ENCODE data around the gene NDUFAF3. TPM values are rescaled to one million over a fixed set of nuclear protein-coding genes. Genes with fewer than 3 reads are reported as not detected.

NDUFAF3 gene
- total and polyA plus RNA-seq, 3 experiments from 2014 or later, result 86.3 to 217 (median 88.8) TPM

DNA sequence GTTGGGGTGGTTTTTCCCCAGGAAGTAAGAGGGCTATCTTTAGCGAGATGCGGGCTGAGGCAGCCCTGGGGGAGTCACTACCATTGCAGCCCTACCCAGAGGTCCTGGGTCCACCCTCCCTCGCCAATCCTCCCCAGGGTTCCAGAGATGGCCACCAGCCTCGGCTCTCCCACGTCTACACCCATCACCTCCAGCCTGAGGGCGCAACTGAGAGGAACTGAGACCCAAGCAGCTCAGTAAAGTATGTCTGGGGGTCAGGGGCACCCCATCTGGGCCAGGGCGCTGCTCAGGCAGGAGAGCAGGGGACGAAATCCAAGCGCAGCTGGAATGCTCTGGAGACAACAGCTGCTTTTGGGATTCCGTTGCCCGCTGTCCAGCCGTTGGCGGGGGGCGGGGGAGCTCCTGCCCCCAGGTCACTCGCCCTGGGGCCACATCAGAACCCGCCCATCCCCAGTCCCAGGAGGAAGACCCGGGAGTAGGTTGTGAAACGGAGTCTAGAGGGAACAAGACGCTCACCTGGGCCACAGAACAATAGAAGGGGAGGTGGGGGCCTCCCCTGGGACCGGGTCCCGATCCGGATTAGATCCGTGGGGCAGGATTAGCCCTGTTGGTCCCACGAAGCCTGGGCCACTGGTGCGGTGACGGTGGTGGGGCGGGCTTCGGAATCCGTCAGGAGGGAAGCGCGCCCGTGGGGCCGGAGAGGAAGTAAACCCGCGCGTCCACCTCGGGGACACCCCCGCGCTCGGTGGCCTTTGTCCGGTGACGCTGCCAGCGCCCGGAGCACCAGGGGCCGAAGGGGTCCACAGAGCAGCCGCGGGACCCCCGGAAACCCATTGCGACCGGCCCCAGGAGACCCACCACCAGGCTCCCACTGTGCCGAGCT lies 1.4 kb upstream of the NDUFAF3 start:
- H3K4me3 Mint-ChIP-seq, result peak overlapping the region; percentile 91 to 97 (median 95)
- no peaks in the 10 kb centered on the region for H3K27me3 ChIP-seq (ENCODE audit: insufficient read depth, low read length, poor library complexity, severe bottlenecking)
- H3K27ac Mint-ChIP-seq, result peak overlapping the region; percentile 65 to 98 (median 95)
- H3K27me3 Mint-ChIP-seq, result peaks cover 0 to 2% of the 10 kb centered on the region in 2 donors
- DNase-seq, result peak in 2 of 5 donors; percentile 27 to 48
- ChIA-PET POLR2A (interaction anchor here (0.6 to 4.6 kb wide), 5 partner anchors 12 to 82 kb away, joined by 4 to 79 read pairs (median 35); partner anchors contain the start of genes P4HTM, QRICH1 and WDR6), CTCF (interaction anchor here (0.7 to 7.7 kb wide), 9 partner anchors 9 to 73 kb away, joined by 3 to 121 read pairs (median 9); partner anchors contain the start of genes IMPDH2, P4HTM, QRICH1 and WDR6)
- peaks cover 38% of the 10 kb centered on the region for H3K4me1 ChIP-seq (ENCODE audit: insufficient read depth, low read length)
- peak overlapping the region; percentile 99 for H3K27ac ChIP-seq (ENCODE audit: low read depth, low read length)
- peak overlapping the region; percentile 95 for H3K4me3 ChIP-seq (ENCODE audit: low read length)
- H3K4me1 Mint-ChIP-seq, result peaks cover 28 to 59% (median 32%) of the 10 kb centered on the region in 3 donors
- H3K9me3 Mint-ChIP-seq, result no peaks in the 10 kb centered on the region
- peaks cover 18% of the 10 kb centered on the region for H3K36me3 ChIP-seq (ENCODE audit: insufficient read depth, low read length)
- H3K9me3 ChIP-seq (ENCODE audit: low read length), result no peaks in the 10 kb centered on the region
- H3K36me3 Mint-ChIP-seq, result peaks cover 0 to 56% (median 10%) of the 10 kb centered on the region in 3 donors

DNA sequence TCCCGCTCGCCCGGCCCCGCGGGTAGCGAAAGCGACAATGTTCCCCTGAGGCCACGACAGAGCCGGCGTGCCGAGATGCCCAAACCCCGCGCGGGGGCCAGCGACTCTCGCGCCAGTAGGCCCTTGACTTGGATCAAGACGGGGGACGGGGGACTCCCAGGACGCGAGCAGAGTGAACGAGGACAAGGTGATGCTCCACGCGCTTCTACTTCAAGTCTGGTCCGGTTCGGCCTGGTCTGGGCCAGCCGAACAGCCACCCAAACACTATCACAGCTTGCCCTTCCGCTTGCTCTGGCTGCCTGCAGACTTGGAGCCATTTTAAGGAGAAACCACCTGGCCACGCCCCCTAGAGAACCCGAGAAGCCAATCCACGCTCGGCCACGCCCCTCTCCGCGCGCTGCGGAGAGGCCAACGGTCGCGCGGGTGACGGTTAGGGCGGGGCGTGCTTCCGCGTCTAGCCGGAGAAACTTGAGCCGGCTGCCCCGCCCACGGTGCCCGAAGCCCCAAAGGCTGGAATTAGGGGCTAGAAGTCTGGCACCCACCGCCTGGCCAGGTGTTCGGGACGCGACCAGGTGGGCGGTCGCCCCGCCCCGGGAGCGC lies 608 bp upstream of the NDUFAF3 start:
- no peaks in the 10 kb centered on the region for H3K9me3 Mint-ChIP-seq
- H3K27me3 Mint-ChIP-seq, result peaks cover 0 to 2% of the 10 kb centered on the region in 2 donors
- Histone ChIP-seq H3K4me3 (ENCODE audit: low read length) (peak overlapping the region; percentile 95), H3K27ac (ENCODE audit: low read depth, low read length) (peak overlapping the region; percentile 99), H3K9me3 (ENCODE audit: low read length) (no peaks in the 10 kb centered on the region), H3K27me3 (ENCODE audit: insufficient read depth, low read length, poor library complexity, severe bottlenecking) (no peaks in the 10 kb centered on the region), H3K4me1 (ENCODE audit: insufficient read depth, low read length) (peaks cover 38% of the 10 kb centered on the region), H3K36me3 (ENCODE audit: insufficient read depth, low read length) (peaks cover 22% of the 10 kb centered on the region)
- peaks cover 0 to 56% (median 10%) of the 10 kb centered on the region in 3 donors for H3K36me3 Mint-ChIP-seq
- POLR2A ChIA-PET, result interaction anchor here (0.5 to 4.6 kb wide), 10 partner anchors 8 to 1329 kb away, joined by 3 to 79 read pairs (median 6); partner anchors contain the start of genes NPRL2, P4HTM, QRICH1 and RHOA
- peaks cover 30 to 65% (median 36%) of the 10 kb centered on the region in 3 donors for H3K4me1 Mint-ChIP-seq
- peak overlapping the region; percentile 91 to 97 (median 95) for H3K4me3 Mint-ChIP-seq
- peak overlapping the region; percentile 95 to 99 (median 96) for H3K27ac Mint-ChIP-seq
- CTCF ChIA-PET, result interaction anchor here (0.8 to 7.7 kb wide), 18 partner anchors 10 to 328 kb away, joined by 3 to 121 read pairs (median 5); partner anchors contain the start of genes KLHDC8B, P4HTM, QARS1 and QRICH1
- DNase-seq, result peak; percentile 97 to 99 (median 98)

DNA sequence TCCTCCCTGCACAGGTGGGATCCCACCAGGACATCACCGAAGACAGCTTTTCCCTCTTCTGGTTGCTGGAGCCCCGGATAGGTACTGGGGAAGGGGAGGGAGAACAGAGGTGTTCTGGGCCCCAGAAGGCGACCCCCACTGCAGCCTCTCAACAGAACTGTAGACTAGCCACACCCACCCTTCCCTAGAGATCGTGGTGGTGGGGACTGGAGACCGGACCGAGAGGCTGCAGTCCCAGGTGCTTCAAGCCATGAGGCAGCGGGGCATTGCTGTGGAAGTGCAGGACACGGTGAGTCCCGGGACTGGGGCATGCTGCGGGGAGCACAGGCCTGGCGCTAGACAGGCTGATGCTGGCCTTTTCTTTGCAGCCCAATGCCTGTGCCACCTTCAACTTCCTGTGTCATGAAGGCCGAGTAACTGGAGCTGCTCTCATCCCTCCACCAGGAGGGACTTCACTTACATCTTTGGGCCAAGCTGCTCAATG lies 809 bp downstream of the NDUFAF3 start:
- Mint-ChIP-seq H3K4me1 (peaks cover 30 to 70% (median 34%) of the 10 kb centered on the region in 3 donors), H3K27me3 (peaks cover 0 to 2% of the 10 kb centered on the region in 2 donors), H3K4me3 (peak overlapping the region; percentile 89 to 97 (median 94)), H3K36me3 (peaks cover 0 to 58% (median 10%) of the 10 kb centered on the region in 3 donors), H3K27ac (peak overlapping the region; percentile 95 to 98 (median 98)), H3K9me3 (no peaks in the 10 kb centered on the region)
- H3K4me1 ChIP-seq (ENCODE audit: insufficient read depth, low read length), result peaks cover 31% of the 10 kb centered on the region
- POLR2A ChIA-PET, result interaction anchor here (0.7 to 4.6 kb wide), 7 partner anchors 14 to 98 kb away, joined by 3 to 79 read pairs (median 8); partner anchors contain the start of genes P4HTM, QRICH1, USP19 and WDR6
- peaks cover 27% of the 10 kb centered on the region for H3K36me3 ChIP-seq (ENCODE audit: insufficient read depth, low read length)
- CTCF ChIA-PET, result interaction anchor here (0.8 to 7.7 kb wide), 18 partner anchors 9 to 317 kb away, joined by 3 to 121 read pairs (median 5); partner anchors contain the start of genes KLHDC8B, P4HTM, QARS1 and QRICH1
- peak overlapping the region; percentile 95 for H3K4me3 ChIP-seq (ENCODE audit: low read length)
- peak overlapping the region; percentile 99 for H3K27ac ChIP-seq (ENCODE audit: low read depth, low read length)
- H3K9me3 ChIP-seq (ENCODE audit: low read length), result no peaks in the 10 kb centered on the region
- H3K27me3 ChIP-seq (ENCODE audit: insufficient read depth, low read length, poor library complexity, severe bottlenecking), result no peaks in the 10 kb centered on the region
- DNase-seq, result no peak

DNA sequence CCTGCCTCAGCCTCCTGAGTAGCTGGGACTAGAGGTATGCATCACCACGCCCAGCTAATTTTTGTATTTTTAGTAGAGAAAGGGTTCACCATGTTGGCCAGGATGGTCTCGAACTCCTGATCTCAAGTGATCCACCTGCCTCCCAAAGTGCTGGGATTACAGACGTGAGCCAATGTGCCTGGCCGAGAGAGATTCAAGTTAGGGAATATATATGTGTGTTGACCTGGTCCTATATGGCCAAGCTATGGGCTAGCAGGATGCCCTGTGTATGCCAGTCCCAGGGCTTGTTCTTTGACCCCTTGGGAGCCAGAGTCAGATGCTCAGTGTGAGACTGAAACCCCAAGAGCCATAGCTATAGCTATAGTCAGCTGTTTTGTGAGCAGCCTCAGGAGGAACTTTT lies 1.9 kb downstream of the NDUFAF3 start:
- no peaks in the 10 kb centered on the region for H3K27me3 ChIP-seq (ENCODE audit: insufficient read depth, low read length, poor library complexity, severe bottlenecking)
- peaks cover 38% of the 10 kb centered on the region for H3K4me1 ChIP-seq (ENCODE audit: insufficient read depth, low read length)
- CTCF ChIA-PET, result interaction anchor here (1.1 to 7.7 kb wide), 5 partner anchors 14 to 70 kb away, joined by 3 to 121 read pairs (median 7); partner anchors contain the start of genes P4HTM, QRICH1 and WDR6
- Mint-ChIP-seq H3K4me1 (peaks cover 38 to 76% (median 42%) of the 10 kb centered on the region in 3 donors), H3K4me3 (peak overlapping the region; percentile 27 to 97 (median 89)), H3K27me3 (peaks cover 0 to 2% of the 10 kb centered on the region in 2 donors), H3K9me3 (no peaks in the 10 kb centered on the region), H3K27ac (peak overlapping the region in 7 of 8 donors; percentile 29 to 98 (median 71)), H3K36me3 (peaks cover 0 to 55% (median 10%) of the 10 kb centered on the region in 3 donors)
- H3K36me3 ChIP-seq (ENCODE audit: insufficient read depth, low read length), result peaks cover 27% of the 10 kb centered on the region
- no peaks in the 10 kb centered on the region for H3K9me3 ChIP-seq (ENCODE audit: low read length)
- no peak overlapping the region for H3K27ac ChIP-seq (ENCODE audit: low read depth, low read length)
- DNase-seq, result no peak
- H3K4me3 ChIP-seq (ENCODE audit: low read length), result no peak overlapping the region
- POLR2A ChIA-PET, result interaction anchor here (0.6 to 4.6 kb wide), 3 partner anchors 15 to 70 kb away, joined by 3 to 45 read pairs (median 35); partner anchors contain the start of genes P4HTM and QRICH1

DNA sequence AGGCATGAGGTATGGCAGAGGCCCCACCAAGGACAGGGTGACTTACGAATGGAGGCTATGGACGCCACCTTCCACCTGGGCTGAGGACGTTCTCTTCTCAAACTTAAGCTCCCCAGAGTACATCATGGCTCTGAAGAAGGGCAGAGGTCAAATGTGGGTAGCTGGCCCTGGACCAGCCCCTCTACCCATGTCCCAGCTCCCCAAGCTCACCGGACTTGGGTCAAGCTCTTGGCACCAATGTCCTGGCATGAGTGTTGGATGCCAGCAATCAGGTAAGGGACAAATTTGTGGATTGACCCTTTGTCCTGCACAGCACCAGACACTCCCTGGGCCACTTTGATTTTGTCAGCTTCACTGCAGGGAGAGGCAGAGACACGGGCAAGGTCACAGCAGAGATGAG lies 2.5 kb downstream of the NDUFAF3 start:
- H3K9me3 Mint-ChIP-seq, result peaks cover 0 to 2% (median 0%) of the 10 kb centered on the region in 5 donors
- ChIA-PET POLR2A (interaction anchor here (0.6 to 4.6 kb wide), 2 partner anchors 16 to 35 kb away, joined by 3 to 45 read pairs; partner anchors contain the start of gene P4HTM), CTCF (interaction anchor here (1.1 to 7.7 kb wide), 4 partner anchors 15 to 69 kb away, joined by 3 to 121 read pairs (median 16); partner anchors contain the start of genes QRICH1 and WDR6)
- peak overlapping the region in 2 of 7 donors; percentile 68 to 87 for H3K4me3 Mint-ChIP-seq
- Histone ChIP-seq H3K36me3 (ENCODE audit: insufficient read depth, low read length) (peaks cover 27% of the 10 kb centered on the region), H3K4me3 (ENCODE audit: low read length) (no peak overlapping the region), H3K4me1 (ENCODE audit: insufficient read depth, low read length) (peaks cover 34% of the 10 kb centered on the region), H3K9me3 (ENCODE audit: low read length) (no peaks in the 10 kb centered on the region), H3K27me3 (ENCODE audit: insufficient read depth, low read length, poor library complexity, severe bottlenecking) (no peaks in the 10 kb centered on the region), H3K27ac (ENCODE audit: low read depth, low read length) (no peak overlapping the region)
- H3K36me3 Mint-ChIP-seq, result peaks cover 0 to 59% (median 10%) of the 10 kb centered on the region in 3 donors
- no peak for DNase-seq
- H3K27me3 Mint-ChIP-seq, result peaks cover 0 to 2% of the 10 kb centered on the region in 2 donors
- peaks cover 41 to 80% (median 46%) of the 10 kb centered on the region in 3 donors for H3K4me1 Mint-ChIP-seq
- peak overlapping the region in 4 of 8 donors; percentile 17 to 95 (median 62) for H3K27ac Mint-ChIP-seq

DNA sequence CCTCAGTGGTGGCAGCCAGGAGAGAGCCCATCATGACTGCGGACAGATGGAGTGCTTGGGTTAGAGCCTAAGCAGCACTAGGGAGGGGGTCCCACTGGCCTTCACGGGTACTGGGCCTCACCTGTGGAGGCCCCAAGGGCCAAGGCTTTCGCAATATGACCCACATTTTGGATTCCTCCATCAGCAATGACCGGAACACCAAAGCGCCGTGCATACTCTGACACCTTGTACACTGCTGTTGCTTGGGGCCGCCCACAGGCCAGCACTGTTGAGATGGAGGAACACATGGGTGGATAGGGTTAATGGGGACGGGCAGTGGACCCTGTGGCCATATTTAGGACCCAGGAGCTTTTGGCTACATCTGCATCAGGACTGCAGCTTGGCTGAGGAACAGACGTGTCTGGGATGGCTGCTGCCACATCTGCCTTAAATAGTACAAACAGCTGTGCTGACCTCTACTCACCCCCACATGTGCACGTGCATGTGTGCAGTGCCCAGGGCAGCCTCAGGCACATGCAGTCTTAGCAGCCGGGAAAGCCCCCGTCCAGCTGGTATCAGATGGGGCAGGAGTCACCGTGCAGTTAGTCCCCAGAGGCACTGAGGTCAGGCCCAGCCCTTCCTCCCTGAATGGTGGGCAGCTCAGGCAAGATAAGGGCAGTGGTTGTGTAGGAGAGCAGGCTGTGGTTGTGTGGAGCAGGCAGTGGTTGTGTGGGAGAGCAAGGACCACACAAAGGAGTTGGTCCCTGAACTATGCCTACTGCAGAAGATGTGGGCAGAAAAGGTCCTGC lies 3.3 kb downstream of the NDUFAF3 start:
- Mint-ChIP-seq H3K9me3 (peaks cover 0 to 2% (median 0%) of the 10 kb centered on the region in 5 donors), H3K36me3 (peaks cover 0 to 65% (median 10%) of the 10 kb centered on the region in 3 donors), H3K4me1 (peaks cover 37 to 76% (median 42%) of the 10 kb centered on the region in 3 donors)

More for the DNA sequence above, 3.3 kb downstream of the NDUFAF3 start:
- Histone ChIP-seq H3K9me3 (ENCODE audit: low read length) (no peaks in the 10 kb centered on the region), H3K36me3 (ENCODE audit: insufficient read depth, low read length) (peaks cover 27% of the 10 kb centered on the region), H3K4me1 (ENCODE audit: insufficient read depth, low read length) (peaks cover 30% of the 10 kb centered on the region), H3K27me3 (ENCODE audit: insufficient read depth, low read length, poor library complexity, severe bottlenecking) (no peaks in the 10 kb centered on the region), H3K27ac (ENCODE audit: low read depth, low read length) (no peak overlapping the region), H3K4me3 (ENCODE audit: low read length) (no peak overlapping the region)
- Mint-ChIP-seq H3K4me3 (peak overlapping the region in 2 of 7 donors; percentile 68 to 87), H3K27ac (peak overlapping the region in 5 of 8 donors; percentile 26 to 95 (median 61)), H3K27me3 (peaks cover 0 to 2% of the 10 kb centered on the region in 2 donors)
- POLR2A ChIA-PET, result interaction anchor here (1.3 to 4.6 kb wide), 2 partner anchors 36 to 69 kb away, joined by 3 to 45 read pairs; partner anchors contain the start of genes P4HTM and QRICH1
- CTCF ChIA-PET, result interaction anchor here (1.1 to 7.7 kb wide), 2 partner anchors 16 to 37 kb away, joined by 5 to 121 read pairs; partner anchors contain the start of gene WDR6
- DNase-seq, result peak in 1 of 5 donors; percentile 43

All from CD8-positive, alpha-beta memory T cell (primary cell).